ENCODE results near the gene RPS6KA2.

DNA sequence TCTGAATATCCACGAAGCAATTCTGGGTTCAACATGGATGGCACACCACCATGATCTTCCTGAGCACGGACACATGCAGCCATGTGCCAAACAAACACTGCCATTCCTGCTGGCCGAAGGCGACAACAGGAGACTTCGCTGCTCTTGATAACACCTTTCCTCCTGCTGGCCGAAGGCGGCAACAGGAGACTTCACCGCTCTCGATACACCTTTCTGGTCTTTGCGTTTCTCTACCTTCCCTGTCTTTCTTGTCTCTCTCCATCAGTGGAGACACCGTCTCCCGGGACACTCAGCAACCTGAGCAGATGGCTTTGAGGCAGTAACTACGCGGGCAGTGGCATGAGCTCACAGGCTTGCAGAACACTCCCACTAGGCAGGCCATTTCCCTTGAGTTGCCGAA lies 189.4 kb downstream of the RPS6KA2 start:
- TF ChIP-seq POLR2A (IDR thresholded peaks at IDR 0.05) (no peak), CTCF (IDR thresholded peaks at IDR 0.05) (no peak)

All from Peyer's patch (tissue), 4 donors.